Liver (tissue), 9 donors: Measurements from ENCODE around the gene PDZK1. TPM values are rescaled to one million over a fixed set of nuclear protein-coding genes. Genes with fewer than 3 reads are reported as not detected.
"Not testable (repeated sequence)": the region's sequence is repeated elsewhere in the genome, so short reads cannot be mapped to it uniquely, and the experiment has no call there.

Experiments
- DNase-seq: peaks from one replicate; pipeline ENCODE4 v3.0.0-alpha.2; 2017; ENCODE audit warnings: low spot score
- H3K27ac ChIP-seq, 2 donors: one replicate each; pipeline ENCODE4 v1.7.0; 2013; ENCODE audit warnings: inconsistent platforms in 2 of 2, low read length in 2 of 2, control low read depth in 1 of 2, low read depth in 1 of 2, mild to moderate bottlenecking in 1 of 2
- H3K27me3 ChIP-seq, 4 donors: one replicate each; pipeline versions ENCODE4 v1.6.1 to v1.7.0; 2013; ENCODE audit warnings: low read length in 3 of 4, inconsistent platforms in 1 of 4, mild to moderate bottlenecking in 1 of 4, moderate library complexity in 1 of 4; ENCODE audit not compliant: control insufficient read depth in 4 of 4, insufficient read depth in 4 of 4
- H3K36me3 ChIP-seq, 4 donors: one replicate each; pipeline versions ENCODE4 v1.6.1 to v1.7.0; 2013; ENCODE audit warnings: low read length in 3 of 4, mild to moderate bottlenecking in 3 of 4, low read depth in 1 of 4, moderate library complexity in 1 of 4; ENCODE audit not compliant: control insufficient read depth in 4 of 4, insufficient read depth in 3 of 4
- H3K4me1 ChIP-seq, 4 donors: one replicate each; pipeline versions ENCODE4 v1.6.1 to v1.7.0; 2013; ENCODE audit warnings: low read length in 3 of 4, mild to moderate bottlenecking in 3 of 4, moderate library complexity in 1 of 4; ENCODE audit not compliant: control insufficient read depth in 4 of 4, insufficient read depth in 4 of 4
- H3K4me3 ChIP-seq, 3 donors: one replicate each; pipeline versions ENCODE4 v1.6.1 to v1.7.0; 2013; ENCODE audit warnings: low read length in 3 of 3, control low read depth in 1 of 3, low read depth in 1 of 3, mild to moderate bottlenecking in 1 of 3
- H3K9ac ChIP-seq, 2 donors: one replicate each; pipeline ENCODE4 v1.7.0; 2013; ENCODE audit warnings: low read length in 2 of 2, mild to moderate bottlenecking in 2 of 2, moderate library complexity in 2 of 2, control low read depth in 1 of 2, low read depth in 1 of 2
- H3K9me3 ChIP-seq, 4 donors: one replicate each; pipeline versions ENCODE4 v1.6.1 to v1.7.0; 2013; ENCODE audit warnings: low read length in 3 of 4; ENCODE audit not compliant: control insufficient read depth in 4 of 4
- EGR1 ChIP-seq, 2 donors: IDR thresholded peaks; 2 replicates each; pipeline ENCODE4 v1.6.1; 2016 to 2018; ENCODE audit warnings: antibody characterized with exemption in 2 of 2, low read depth in 2 of 2
- HNF4G ChIP-seq: IDR thresholded peaks from 2 replicates; pipeline ENCODE4 v1.6.1; 2016; ENCODE audit warnings: antibody characterized with exemption
- NR2F2 ChIP-seq: IDR thresholded peaks from 2 replicates; pipeline ENCODE4 v1.6.1; 2016; ENCODE audit warnings: antibody characterized with exemption
- REST ChIP-seq: IDR thresholded peaks from 2 replicates; pipeline ENCODE4 v1.6.1; 2016; ENCODE audit warnings: antibody characterized with exemption, mild to moderate bottlenecking
- SP1 ChIP-seq: IDR thresholded peaks from 2 replicates; pipeline ENCODE4 v1.6.1; 2018; ENCODE audit warnings: antibody characterized with exemption, mild to moderate bottlenecking
- TAF1 ChIP-seq: conservative IDR thresholded peaks from 2 replicates; pipeline ENCODE4 v1.6.1; 2016; ENCODE audit warnings: antibody characterized with exemption, mild to moderate bottlenecking
- YY1 ChIP-seq: IDR thresholded peaks from 2 replicates; pipeline ENCODE4 v1.6.1; 2016; ENCODE audit warnings: antibody characterized with exemption, mild to moderate bottlenecking
- WGBS: extraction: QIAGEN DNeasy Blood & Tissue Kit; methylation state at CpG from one replicate; pipeline ENCODE4 v1.1.7; 2013; 5-methylcytosine and 5-hydroxymethylcytosine counted together
- polyA plus RNA-seq, 2 donors: library from polyadenylated mRNA; stranded (reverse) in 1 of 2; unstranded in 1 of 2; fragments of 200-250 nt in 1 of 2; fragments of >200 nt in 1 of 2; fragmentation: Nextera tagmentation in 1 of 2; extraction: Ambion mirVana in 1 of 2; gene quantifications; one replicate each; pipeline versions ENCODE4 v1.2.1 to v1.2.3, GENCODE V29; 2013 to 2015
- total RNA-seq, 2 donors: library from RNA; depleted of rRNA; stranded (reverse); fragments of >200 nt; gene quantifications; one replicate each; pipeline ENCODE4 v1.2.3, GENCODE V29; 2014
- donor health status: healthy.
- donor health status: healthy.
- donor health status: healthy.
- donor health status: healthy.
- donor health status: healthy.

Gene PDZK1
- total and polyA plus RNA-seq, 4 donors, result 40.5 to 85.4 (median 60.6) TPM

GRCh38 chr1:145688328-145688727 is 18.8 kb downstream of the PDZK1 start:
- Histone ChIP-seq H3K27me3 (no peaks in the 10 kb centered on the region), H3K4me1 (peaks cover 8 to 24% (median 17%) of the 10 kb centered on the region in 4 donors), H3K4me3 (no peak overlapping the region), H3K9ac (no peak overlapping the region), H3K27ac (no peak overlapping the region), H3K9me3 (no peaks in the 10 kb centered on the region), H3K36me3 (peaks cover 2 to 8% (median 3%) of the 10 kb centered on the region in 4 donors)
- TF ChIP-seq REST (no peak), HNF4G (no peak), NR2F2 (no peak), SP1 (no peak), EGR1 (IDR thresholded peaks at IDR 0.05; ENCODE audit: low read depth in 2 of 2) (no peak), YY1 (no peak), TAF1 (no peak)
- no peak for DNase-seq
- 89% methylated on average over 4 of the region's 4 CpGs for WGBS

DNA sequence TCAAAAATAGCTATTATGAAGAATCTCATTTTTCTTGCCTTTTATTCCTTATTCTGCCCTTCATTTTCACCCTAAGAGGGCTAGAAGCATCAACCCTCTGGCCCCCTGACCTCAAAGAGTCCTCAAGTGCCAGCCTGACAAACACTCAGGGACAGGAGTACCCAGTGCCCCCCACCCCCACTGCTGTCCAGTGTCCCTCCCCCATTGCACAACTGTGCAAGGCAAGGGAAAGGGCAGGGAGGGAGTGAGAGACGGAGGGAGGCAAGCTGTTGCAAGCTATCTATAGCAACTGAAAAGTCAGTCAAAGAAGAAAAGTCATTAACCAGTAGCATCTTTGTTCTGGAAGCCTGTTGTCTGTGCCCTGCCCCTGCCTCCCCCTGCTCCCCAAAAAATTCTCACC is 21.1 kb downstream of the PDZK1 start:
- not testable (repeated sequence) for H3K9ac ChIP-seq, H3K36me3 ChIP-seq, DNase-seq, H3K27me3 ChIP-seq, H3K4me3 ChIP-seq, H3K9me3 ChIP-seq, H3K27ac ChIP-seq
- 40% methylated on average over 1 of the region's 1 CpG for WGBS
- peaks cover 0 to 12% (median 7%) of the 10 kb centered on the region in 4 donors for H3K4me1 ChIP-seq

DNA sequence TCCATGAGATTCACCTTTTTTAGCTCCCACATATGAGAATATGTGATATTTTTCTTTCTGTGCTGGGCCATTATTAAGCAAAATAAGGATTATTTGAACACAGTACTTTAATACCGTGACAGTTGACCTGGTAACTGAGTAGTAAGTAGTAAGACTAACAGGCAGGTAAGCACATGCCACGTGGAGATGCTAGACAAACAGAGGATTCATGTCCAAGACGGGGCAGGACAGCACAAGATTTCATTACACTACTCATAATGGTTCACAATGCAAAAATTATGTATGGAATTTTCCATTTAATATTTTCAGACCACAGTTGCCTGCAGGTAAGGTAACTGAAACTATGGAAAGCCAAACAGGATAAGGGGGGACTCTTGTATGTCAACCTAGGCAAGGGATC is 22.3 kb downstream of the PDZK1 start:
- H3K36me3 ChIP-seq, H3K9ac ChIP-seq, H3K9me3 ChIP-seq, H3K4me3 ChIP-seq, H3K27ac ChIP-seq, H3K27me3 ChIP-seq, DNase-seq, H3K4me1 ChIP-seq: not testable (repeated sequence)
- WGBS, result 93% methylated on average over 2 of the region's 3 CpGs

- not testable (repeated sequence) for H3K27ac ChIP-seq, H3K9ac ChIP-seq, H3K27me3 ChIP-seq, H3K36me3 ChIP-seq, H3K4me3 ChIP-seq, H3K4me1 ChIP-seq, DNase-seq, H3K9me3 ChIP-seq
- no CpG with 5 or more reads among the region's 1 CpG for WGBS
These were observed 34.0 kb downstream of the PDZK1 start for GRCh38 chr1:145673217-145673616.

DNA sequence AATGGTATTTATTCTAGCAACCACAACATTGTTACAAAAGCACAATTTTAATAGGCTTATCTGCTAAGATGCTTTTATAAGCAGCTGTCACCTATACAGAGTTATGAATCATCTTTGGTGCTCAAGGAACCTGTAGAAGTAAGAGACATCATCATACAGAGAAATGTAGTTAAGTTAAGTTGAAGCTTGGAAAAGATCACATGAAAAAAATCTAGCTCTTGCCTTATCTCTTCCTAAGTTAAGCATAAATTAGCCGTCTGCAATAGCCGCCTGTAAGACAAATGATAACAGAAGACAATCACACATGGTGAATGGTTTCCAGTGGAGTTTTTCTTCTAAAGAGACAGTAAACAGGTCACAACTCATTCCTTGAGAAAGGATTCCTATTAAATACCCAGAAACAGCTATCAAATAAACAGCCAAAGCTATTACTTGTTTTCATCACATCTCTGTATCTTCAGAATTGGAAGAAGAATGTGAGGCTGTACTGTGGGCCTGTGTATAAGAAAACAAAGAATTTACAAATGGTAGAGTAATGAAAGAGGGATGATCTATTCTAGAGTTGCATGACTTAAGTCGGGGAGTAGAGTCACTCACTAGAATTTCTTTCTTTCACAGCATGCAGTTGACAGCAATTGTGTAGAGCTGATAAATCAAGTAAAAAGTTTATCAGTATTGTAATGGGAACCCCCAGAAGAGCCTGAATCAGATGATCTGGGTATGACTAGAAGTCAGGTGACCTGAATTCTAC is 36.0 kb downstream of the PDZK1 start:
- not testable (repeated sequence) for H3K4me3 ChIP-seq, H3K4me1 ChIP-seq, H3K9ac ChIP-seq, DNase-seq, H3K27me3 ChIP-seq, H3K9me3 ChIP-seq, H3K27ac ChIP-seq, H3K36me3 ChIP-seq
- WGBS, result 87% methylated on average over 2 of the region's 3 CpGs

- H3K9me3 ChIP-seq, H3K27me3 ChIP-seq, H3K9ac ChIP-seq, H3K4me3 ChIP-seq, H3K4me1 ChIP-seq, H3K27ac ChIP-seq, H3K36me3 ChIP-seq, DNase-seq: not testable (repeated sequence)
- 82% methylated on average over 4 of the region's 4 CpGs for WGBS
These were observed 42.2 kb downstream of the PDZK1 start for GRCh38 chr1:145665015-145665414.

DNA sequence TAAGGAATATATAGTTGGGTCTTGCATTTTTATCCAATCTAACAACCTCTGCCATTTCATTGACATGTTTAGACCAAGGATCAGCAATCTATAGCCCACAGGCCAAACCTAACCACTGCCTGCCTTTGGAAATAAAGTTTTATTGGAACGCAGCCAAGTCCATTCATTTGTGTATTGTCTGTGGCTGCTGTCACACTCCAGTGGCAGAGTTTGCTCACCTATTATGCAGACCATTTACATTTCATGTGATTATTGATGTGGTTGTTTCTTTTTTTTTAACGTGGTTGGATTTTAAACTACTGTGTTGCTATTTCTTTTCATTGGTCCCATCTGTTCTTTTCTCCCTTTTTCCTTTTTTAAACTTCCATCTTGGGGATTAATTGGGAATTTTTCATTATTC is 44.7 kb downstream of the PDZK1 start:
- not testable (repeated sequence) for H3K36me3 ChIP-seq, H3K27me3 ChIP-seq, H3K4me3 ChIP-seq, H3K4me1 ChIP-seq, H3K9ac ChIP-seq, H3K9me3 ChIP-seq, DNase-seq, H3K27ac ChIP-seq
- WGBS, result 59% methylated on average over 2 of the region's 2 CpGs
